ENCODE data around the gene ZNF385A.
"Not testable (repeated sequence)": the region's sequence is repeated elsewhere in the genome, so short reads cannot be mapped to it uniquely, and the experiment has no call there.

Gene ZNF385A

DNA sequence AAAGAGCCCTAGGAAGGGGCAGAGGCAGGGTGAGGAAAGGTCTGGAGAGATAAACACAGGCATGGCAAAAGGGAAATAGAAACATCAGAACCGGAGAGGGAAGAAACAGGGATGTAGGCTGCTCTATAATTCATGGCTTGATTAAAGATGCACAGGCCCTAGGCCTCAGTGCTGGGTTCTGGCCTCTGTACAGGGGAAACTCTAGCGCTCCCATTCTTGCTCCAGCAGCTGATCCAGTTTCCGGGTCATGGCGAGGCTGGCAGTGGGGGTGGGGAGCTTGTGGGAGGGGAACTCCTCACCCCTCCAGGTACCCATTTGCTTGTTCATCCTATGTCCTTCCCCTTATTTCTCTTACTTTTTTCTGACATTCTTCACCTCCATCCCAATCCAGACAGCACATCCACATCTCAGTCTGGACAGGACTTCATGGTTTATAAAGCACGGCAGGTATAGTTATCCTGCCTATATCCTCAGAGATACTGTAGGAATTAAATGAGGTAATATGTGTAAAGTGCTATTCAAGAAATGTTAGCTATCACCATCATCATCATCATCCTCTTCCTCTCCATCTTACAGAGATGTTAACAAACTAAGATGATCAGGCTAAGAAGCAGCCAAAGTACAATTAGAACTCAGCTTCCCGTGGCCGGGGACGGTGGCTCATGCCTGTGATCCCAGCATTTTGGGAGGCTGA is 12.3 kb downstream of the ZNF385A start:
- no peak for DNase-seq

DNA sequence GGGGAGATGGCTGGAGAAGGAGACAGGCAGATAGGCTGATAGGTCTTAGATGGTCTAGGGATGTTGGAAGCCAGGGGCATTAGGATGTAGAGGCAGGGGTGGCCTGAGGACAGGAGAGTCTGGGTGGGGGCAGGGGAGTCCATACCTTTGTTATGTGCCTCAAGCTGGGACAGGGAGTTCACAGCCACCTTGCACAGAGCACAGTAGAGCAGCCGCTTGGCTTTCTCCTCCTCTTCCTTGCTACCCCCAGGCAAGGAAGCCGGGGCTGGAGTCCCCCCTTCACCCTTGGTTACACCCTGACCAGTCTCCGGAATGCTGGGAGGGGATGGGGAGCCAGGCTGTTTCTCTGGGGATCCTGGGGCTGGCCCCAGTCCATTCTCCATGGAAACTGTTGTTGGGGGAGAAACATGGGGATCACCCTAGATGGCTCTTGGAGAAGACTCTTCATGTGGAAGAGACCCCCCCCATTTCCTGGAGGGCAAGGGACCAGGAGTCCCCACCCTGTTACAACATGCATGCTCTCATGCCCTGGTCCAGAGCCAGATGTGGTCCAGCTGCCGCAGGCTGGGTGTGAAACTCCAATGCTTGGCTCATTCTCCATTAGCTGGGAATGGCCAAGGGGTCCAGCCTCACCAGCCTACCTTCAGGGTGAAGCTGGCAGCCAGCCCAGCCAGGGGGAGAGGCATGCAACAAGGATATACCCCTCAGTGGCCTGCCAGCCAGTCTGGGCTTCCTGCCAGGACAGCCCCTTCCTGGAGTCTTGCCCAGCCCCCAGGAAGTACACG is 13.0 kb downstream of the ZNF385A start:
- DNase-seq: no peak

DNA sequence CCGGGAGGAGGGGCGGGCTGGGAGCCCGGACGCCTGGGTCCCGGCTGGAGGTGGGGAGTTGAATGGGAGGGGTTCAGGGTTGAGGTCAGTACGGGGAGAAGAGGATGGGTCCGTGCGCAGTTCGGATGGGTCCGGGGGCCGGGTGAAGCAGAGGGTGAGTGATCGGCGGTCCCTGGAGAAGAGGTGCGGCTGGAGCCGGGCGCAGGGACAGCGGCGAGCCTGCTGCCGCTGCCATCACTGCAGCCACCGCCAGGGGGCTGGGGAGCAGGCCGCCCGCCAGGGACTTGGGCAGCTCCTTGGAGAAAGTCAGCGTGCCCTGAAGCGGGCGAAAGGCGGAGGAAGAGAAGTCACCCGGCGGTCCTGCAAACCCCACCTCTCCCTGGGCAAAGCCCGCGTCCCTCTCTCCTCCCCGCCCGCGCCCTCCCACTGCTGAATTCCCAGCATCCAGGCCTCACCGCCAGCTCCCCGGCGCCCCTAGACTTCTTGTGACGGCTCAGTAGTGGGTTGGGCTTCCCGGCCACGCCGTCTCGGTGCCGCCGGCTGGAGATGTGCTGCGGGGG is 14.3 kb downstream of the ZNF385A start:
- peak; percentile 32 for DNase-seq

DNA sequence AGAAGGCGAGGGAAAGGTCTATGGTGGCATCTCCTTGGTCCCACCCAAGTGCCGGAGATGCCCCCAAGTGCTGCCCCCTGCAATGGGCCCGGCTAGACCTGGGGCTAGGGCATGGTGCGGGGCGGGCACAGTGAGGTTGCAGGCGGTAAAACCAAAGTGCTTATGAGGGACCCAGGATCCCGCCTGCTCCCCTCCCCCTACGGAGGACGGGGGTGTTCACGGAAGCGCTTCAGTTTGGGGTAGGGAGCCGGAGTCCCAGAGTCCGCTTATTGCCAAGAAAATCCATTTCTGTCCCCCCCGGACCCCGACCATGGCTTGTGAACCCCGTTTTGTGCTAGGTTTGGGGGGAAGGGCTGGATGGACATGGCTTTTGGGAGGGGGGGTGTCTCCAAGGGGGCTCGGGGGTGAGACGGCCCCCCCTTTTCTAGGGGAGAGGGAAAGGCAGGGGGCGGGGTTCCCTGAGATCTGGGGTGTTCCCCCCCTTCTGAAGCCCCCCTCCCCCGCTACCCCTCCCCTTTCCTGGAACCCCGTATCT is 14.9 kb downstream of the ZNF385A start:
- DNase-seq: no peak

DNA sequence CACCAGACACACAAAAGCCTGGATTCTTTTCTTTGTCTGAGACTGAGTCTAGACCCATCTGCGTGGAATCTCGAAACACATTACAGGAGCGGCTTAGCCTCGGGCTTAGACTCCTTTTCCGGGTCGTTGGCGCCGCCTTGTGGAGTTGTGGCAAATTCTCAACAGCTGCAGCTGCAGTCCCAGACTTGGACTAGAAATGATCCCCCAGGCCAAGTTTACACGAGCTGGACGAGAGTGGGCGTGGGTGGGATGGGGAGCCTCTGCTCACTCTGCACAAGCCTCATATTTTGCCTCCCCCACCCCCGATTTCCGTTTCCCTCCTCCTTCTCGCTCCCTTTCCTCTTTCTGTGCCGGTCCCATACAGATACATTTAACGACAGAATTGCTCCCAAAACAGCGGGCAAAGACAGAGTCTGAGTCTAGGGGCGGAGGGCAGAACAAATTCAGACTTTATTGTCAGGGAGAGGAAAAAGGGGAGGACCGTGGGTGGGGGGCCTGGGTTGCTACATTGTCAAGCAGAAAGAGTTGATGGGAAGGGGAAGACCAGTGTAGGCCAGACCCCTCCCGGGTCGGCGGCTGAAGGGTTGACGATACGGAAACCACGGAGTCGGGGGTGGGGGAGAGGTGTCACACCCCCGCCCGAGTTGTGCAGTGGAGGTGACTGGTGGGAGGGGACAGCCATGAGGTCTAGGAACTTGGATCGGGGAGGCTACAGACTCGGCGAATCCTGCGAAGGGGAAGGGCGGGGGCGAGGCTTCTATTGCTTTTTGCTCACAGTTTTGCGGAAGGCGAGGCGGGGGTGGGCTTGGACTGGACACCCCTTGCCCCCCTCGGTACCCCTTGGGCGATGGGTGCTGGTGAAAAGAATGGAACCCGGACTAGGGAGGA is 15.6 kb downstream of the ZNF385A start:
- DNase-seq: peak; percentile 94

DNA sequence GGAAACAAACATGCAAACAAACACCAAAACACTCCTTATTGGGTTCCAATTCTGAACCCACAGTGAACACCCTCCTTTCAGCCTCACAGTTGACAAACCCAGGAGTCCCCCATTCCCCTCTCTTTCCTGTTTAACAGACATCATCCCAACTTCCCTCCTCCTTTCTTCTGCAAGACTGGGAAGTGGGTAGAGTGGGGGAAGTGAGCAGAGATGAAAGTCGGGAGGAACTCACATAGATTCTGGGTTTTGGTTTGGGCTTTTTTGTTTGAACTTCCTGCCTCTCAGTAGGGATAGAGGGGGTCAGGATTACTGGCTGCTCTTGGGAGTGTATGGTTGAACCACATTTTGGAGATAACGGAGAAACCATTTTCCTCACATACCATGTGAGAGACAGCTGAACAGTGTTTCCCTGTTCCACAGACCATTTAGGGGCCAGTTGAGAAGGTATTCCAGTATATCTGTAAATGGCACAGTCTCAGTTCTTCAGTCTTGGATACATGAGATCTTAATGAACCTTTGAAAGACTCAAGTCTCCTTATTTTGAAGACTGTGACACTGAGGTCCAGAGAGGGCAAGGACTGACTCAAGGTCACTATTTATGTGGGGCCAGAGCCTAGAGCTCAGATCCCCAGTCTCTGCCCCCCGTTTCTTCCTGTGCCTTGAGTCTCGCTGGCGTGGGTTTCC is 16.4 kb downstream of the ZNF385A start:
- no peak for DNase-seq

DNA sequence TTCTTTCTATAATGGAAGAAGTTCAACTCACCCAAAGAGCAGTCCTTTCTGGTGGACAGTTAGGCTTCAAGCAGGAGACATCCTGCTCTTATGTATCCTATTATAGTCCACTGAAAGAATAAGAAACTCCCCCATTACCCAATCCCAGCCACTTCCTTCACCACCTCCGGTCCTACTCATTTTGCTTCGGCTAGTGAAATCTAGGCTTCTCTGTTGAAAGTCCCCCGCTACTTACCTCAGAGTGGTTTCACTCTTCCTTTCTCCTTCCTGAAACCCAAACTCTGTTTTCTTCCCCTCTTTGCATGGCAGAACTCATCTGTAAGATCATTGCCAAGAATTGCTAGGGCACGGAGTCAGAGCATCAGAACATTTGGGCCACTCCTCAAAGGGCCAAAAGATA is 20.1 kb downstream of the ZNF385A start, which contains the start of gene GPR84:
Gene GPR84, minus strand, starts transcription at position 74 of the 400 bp plus-strand sequence. CDS start 635 bp downstream, outside the sequence.
- DNase-seq: peak; percentile 39

DNA sequence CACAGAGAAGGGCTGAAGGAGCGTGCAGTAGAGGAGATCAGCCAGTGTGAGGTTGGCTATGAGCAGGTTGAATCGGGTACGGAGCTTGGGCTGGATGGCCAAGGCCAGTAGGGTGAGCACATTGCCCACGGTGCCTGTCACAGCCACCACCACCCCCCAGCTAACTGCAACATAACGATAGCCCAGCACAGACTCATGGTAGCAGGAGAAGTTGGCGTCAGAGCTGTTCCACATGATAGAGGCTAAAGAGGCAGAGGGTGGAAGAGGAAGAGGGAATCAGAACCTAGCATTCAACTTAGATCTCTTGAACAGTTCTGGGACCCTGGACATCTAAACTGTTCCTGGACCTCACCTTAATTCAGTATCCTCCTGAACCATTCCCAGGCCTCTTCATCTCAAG is 20.9 kb downstream of the ZNF385A start:
- no peak for DNase-seq

DNA sequence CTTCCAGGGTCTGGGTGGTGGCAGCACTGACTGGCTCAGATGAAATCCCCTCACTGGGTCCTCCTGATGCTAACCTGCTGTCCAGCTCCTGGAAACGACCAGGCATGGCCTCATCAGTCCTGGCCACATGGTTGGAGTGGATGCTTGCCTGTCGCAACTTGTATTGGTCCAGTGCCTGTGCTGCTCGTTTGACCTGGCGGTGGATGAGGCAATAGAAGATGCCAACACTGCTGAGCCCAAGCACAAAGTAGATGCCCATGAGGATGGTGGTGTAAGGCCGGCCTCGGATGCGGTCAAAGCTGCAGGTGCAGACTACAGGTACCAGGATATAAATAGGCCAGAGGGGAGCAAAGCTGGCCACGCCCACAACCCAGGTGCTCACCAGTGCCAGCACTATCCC is 21.5 kb downstream of the ZNF385A start:
- no peak for DNase-seq

DNA sequence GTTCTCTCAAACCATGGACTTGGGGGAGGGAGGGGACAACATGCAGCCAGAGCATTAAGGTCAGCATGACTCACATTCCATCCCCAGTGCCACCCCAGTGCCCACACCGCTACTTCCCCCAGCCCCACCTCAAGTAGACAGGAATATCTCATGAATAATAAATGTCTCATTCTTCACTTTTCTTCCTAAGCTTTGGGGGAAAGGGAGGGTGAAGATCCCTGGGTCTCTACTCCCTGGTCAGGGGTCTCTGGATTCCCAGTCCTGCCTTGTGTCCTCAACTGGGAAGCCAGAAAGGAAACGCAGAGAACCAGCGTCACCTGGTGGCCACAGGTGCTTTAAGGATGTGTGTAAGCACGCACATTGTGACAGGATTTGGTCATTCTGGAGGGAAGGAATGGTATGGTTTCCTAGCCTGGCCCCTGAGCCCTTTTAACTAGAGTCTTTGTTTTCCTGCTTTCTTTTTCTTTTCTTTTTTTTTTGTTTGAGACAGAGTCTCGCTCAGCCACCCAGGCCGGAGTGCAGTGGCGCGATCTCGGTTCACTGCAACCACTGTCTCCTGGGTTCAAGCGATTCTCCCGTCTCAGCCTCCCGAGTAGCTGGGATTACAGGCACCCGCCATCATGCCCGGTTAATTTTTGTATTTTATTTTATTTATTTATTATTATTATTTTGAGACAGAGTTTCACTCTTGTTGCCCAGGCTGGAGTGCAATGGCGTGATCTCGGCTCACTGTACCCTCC is 23.6 kb downstream of the ZNF385A start:
- peak; percentile 74 for DNase-seq

DNA sequence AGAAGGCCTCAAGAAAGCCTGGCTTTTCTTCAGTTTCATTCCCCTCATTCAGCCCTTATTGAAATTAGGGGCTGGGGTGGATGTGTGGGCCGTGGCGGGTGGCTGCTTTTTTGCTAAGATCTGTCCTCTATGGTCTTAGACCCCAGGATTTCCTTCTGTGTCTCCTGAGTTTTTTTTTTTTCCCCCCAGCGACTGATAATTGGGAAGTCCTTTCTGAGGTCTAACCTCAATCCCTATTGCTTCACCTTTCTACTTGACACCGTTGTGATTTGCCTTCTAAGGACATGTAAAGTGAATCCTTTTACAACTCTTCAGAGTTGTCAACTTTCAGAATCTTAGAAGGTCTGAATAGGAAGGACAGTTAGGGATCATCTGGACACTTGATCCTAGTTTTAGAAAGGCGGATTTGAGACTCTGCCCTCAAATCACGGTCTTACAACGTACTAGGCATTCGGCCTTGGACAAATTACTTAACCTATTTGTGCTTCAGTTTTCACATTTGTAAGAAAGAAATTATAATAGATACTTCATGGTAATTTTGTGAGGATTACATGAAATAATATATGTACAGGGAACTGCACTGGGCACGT is 24.7 kb downstream of the ZNF385A start:
- no peak for DNase-seq

DNA sequence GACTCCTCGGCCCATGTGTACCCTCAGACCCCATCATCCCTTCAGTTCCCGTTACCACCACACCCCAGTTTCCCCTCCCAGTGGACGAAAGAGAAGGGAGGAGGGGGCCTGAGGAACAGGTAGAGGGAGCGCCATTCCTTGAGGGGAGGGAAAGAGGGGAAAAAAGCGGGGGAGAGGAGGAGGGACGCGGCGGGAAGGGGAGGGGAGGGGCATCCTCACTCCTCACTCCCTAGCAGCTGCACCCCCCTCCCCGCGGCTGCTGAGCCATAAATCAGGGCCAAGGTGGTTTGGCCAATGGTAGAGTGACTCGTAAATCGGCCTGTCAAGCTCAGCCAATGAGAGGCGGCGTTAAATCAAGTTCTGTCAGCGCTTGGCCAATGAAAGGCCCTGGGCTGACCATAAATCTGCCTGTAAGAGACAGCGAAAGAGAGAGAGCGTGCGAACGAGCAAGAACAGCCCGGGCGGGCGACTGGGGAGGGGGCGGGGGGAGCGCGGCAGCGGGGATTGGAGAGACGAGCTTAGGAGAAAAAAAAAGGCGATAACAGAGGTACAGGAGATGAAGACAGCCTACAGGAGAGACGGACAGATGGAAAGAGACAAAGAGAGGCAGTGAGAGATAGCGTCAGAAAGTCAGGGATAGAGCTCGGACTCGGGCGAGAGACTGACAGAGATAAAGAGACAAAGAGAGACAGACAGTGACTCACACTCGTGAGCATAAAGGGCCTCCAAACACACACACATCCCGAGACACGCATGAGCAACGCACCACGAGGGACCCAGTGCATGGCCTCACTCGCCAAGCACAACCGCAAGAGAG is 25.4 kb downstream of the ZNF385A start:
- peak; percentile 94 for DNase-seq

DNA sequence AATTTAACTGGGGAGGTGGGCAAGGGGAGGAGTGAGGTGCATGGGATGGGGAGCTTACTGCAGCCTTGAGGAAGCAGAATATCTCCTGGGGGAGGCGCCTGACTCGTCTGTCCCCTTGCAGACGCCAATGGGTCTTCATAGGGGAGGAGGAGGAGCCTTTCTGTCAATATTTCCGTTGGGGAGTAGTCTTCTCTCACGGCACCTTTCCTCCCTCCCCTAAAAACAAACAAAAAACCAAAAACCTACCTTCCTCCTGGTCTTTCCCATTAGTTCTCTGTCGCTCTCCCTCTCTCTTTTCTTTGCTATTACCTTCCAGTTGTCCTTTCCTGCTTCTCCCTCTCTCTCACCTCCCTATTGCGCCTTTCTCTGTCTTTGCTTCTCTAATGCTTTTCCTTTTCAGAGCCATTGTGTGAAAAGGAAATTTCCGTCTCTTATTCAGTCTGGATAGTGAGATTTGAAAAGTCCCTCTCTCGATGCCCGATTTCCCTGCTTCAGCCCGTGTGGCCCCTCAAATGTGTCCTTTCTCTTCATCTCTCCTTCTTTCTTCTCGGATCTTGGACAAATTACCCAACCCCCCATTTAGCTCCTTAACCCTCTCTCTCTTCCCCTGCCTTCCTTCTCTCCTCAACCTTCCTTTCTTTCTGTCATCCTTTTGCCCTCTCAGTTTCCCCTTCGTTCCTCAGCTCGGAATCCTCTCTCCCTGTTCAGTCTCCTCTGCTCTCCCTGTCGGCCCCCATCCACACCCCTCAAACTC is 26.2 kb downstream of the ZNF385A start:
- peak; percentile 56 for DNase-seq

DNA sequence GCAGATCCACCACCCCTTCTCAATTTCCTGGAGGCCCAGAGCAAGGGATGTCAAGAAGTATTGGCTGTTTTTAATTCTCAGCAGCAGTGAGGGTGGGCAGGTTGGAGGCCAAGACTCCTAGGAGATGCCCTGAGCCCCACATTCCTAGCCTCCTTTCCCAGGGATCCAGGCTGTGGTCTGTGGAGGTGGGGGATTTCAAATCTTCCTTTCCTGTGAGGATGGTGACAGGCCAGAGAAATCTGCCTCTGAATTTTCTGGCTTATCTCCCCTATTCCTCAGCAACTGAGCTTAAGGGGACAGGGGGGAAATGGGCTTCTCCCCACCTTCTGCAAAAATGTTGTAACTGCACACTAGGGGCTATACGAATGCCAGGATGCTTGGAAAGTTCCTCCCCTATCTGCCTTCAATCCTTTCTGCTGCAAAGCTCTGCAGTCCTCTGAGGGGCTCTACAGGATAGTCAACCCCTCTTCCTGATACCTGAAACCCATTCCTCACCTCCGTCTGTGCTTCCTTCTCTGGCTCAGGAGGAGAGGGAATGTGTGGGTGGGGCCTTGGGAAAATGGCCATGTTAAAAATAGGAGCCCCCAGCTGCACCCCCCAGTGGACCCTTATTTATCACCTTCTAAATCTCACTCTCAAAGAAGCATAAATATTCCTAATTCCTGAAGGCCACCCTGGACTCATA is 26.9 kb downstream of the ZNF385A start:
- no peak for DNase-seq

DNA sequence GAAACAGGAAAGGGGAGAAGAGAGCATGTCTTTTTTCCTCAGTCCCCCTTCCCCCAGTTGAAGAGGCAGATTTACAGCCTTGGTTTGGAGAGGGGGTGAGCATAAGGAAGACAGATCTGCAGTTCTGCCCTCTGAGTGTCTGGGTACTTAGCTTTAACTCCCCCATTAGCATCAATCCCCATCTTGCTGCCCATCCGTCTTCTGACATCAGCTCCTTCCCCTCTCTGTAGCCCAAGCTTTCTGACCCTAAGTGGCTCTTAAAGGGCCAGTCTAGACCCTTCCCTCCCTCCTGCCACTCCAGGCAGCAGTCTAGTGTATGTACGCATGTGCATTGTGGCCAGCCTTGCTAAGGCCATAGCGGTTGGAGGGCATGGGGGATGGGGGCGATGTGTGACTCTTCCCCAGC is 27.6 kb downstream of the ZNF385A start:
- DNase-seq: no peak

DNA sequence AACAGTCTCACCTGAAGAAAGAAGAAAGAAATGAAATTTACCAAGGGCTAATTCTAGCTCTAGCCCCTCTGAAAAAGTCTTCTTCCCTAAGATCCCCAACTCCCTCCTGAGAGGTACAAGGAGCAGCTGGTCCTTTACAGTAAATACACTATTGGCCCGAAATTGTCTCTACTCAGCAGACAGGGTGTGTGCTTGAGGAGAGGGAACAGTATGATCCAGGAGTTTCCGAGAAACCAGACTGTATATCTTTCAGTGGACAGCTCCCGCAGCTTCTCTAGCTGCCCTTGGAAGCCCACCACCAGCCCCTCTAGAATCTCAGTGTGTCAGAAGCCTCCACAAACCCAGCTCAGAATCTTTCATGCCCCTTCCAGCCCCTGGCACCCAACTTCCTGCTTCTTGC is 28.3 kb downstream of the ZNF385A start:
- no peak for DNase-seq

DNA sequence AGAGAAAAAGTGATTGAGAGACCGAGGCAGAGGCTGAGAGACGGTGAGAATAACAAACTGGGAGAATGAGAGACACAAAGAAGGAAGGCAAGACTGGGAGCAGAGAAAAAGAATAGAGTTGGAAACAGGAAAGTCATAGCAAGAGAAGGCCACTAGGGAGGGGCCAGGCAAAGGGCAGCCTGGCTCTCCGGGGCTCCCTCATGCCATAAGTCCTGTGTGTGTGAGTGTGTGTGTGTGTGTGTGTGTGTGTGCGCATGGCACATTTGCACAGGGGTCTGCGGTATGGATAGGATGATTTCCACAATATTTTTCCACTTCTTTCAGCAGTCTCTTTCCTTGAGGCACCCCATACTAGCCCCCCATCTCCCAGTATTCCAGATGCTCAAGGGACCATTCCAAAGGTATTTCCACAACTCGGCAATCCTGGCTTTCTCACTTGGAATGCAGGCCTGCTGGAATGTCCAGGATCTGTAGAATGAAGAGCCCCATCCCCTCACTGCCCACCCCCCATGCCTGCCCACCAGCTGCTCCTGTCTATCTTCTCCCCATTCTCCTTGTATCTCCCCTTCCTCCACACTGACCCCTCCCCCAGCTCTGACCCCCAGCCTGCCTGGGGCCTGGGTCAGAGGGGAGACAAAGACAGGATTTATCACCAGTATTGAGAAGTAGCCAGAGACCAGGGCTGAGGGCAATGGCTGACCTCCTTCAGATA is 29.3 kb downstream of the ZNF385A start:
- no peak for DNase-seq

DNA sequence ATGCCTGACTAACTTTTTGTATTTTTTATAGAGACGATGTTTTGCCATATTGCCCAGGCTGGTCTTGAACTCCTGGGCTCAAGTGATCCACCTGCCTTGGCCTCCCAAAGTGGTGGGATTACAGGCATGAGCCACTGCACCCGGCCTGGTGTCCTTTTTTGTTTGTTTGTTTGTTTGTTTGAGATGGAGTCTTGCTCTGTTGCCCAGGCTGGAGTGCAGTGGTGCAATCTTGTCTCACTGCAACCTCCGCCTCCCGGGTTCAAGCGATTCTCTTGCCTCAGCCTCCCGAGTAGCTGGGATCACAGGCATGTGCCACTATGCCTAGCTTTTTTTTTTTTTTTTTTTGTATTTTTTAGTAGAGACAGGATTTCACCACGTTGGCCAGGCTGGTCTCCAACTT is 30.3 kb downstream of the ZNF385A start:
- DNase-seq: not testable (repeated sequence)

All from activated CD4-positive, alpha-beta T cell treated with anti-CD3 and anti-CD28 coated beads for 48 hours (primary cell).